HCT116 (cell line): Measurements from ENCODE around the gene UBE2Q2. TPM values are rescaled to one million over a fixed set of nuclear protein-coding genes. Genes with fewer than 3 reads are reported as not detected.

Experiments
- ATAC-seq: fragments of 200-7000 bp; cut with Tn5 transposase; 2 replicates; pipeline ENCODE4 v1.9.1; 2020; ENCODE audit warnings: mild to moderate bottlenecking, moderate library complexity
- BruUV-seq: library from RNA; stranded (reverse); fragments of 400-500 nt; replicated peaks from 2 replicates; lab custom pipeline; 2021; lab: Mats Ljungman, UMichigan
- CTCF ChIA-PET: fragments of 300-600 bp; sonication (Branson Sonifier 250); formaldehyde crosslinking; loops from one replicate; lab custom pipeline; 2021; ENCODE audit warnings: antibody characterized with exemption; lab: Charles Lee
- POLR2A ChIA-PET: fragments of 300-600, 350-600 bp; sonication (Branson Sonifier 250); formaldehyde crosslinking; loops from one replicate; lab custom pipeline; 2021; ENCODE audit warnings: antibody characterized with exemption; lab: Charles Lee
- RAD21 ChIA-PET, 2 experiments: fragments of 300-600 bp; sonication (Branson Sonifier 250); formaldehyde crosslinking; loops; one replicate each; lab custom pipeline; 2023; ENCODE audit warnings: low total read pairs in 2 of 2; ENCODE audit not compliant: uncharacterized antibody in 2 of 2, unreplicated experiment in 2 of 2, low non-redundant PET in 1 of 2; lab: Charles Lee
- DNase-seq: peaks from one replicate; pipeline ENCODE4 v3.0.0-alpha.2; 2010; ENCODE audit warnings: low read depth, low spot score
- H2AFZ ChIP-seq: fragments of 200-600 bp; shearing (Covaris generic), sonication (generic); 2 replicates; pipeline ENCODE4 v1.6.1; 2017; ENCODE audit warnings: low read depth, mixed run types, mixed read lengths, antibody characterized with exemption, low read length; ENCODE audit not compliant: poor library complexity, severe bottlenecking
- H3K27ac ChIP-seq: 2 replicates; pipeline ENCODE4 v1.5.1; 2012; ENCODE audit warnings: low read depth, low read length
- H3K27me3 ChIP-seq: fragments of 200-600 bp; sonication (generic); 2 replicates; pipeline ENCODE4 v1.6.1; 2016; ENCODE audit warnings: mixed run types, low read length, mixed read lengths; ENCODE audit not compliant: insufficient read depth
- H3K36me3 ChIP-seq, 2 experiments: fragments of 200-500 bp in 1 of 2; fragments of 200-600 bp in 1 of 2; sonication (Bioruptor generic) in 1 of 2; sonication (generic) in 1 of 2; 2 replicates each; pipeline versions ENCODE4 v1.5.1 to v1.6.1; 2014 to 2016; ENCODE audit warnings: low read length in 2 of 2, inconsistent platforms in 1 of 2, mixed read lengths in 1 of 2, mixed run types in 1 of 2; ENCODE audit not compliant: insufficient read depth in 2 of 2, control insufficient read depth in 1 of 2
- H3K4me1 ChIP-seq, 2 experiments: fragments of 200-600 bp in 1 of 2; sonication (generic) in 1 of 2; 2 replicates each; pipeline versions ENCODE4 v1.5.1 to v1.6.1; 2012 to 2017; ENCODE audit warnings: low read length in 2 of 2, inconsistent platforms in 1 of 2, mild to moderate bottlenecking in 1 of 2, mixed read lengths in 1 of 2, mixed run types in 1 of 2, moderate library complexity in 1 of 2; ENCODE audit not compliant: insufficient read depth in 2 of 2, control insufficient read depth in 1 of 2
- H3K4me2 ChIP-seq: fragments of 200-600 bp; sonication (generic); 2 replicates; pipeline ENCODE4 v1.6.1; 2017; ENCODE audit warnings: mixed run types, low read length, mixed read lengths
- H3K4me3 ChIP-seq, 2 experiments: fragments of 200-600 bp in 1 of 2; sonication (generic) in 1 of 2; replicated peaks in 1 of 2; 2 replicates each; pipeline ENCODE4 v1.5.1; 2011 to 2016; ENCODE audit warnings: low read length in 2 of 2, control low read depth in 1 of 2, low read depth in 1 of 2, mild to moderate bottlenecking in 1 of 2, mixed read lengths in 1 of 2, mixed run types in 1 of 2
- H3K79me2 ChIP-seq: fragments of 200-600 bp; sonication (generic); 2 replicates; pipeline ENCODE4 v1.6.1; 2017; ENCODE audit warnings: mild to moderate bottlenecking, mixed run types, low read length, moderate library complexity, mixed read lengths; ENCODE audit not compliant: insufficient read depth
- H3K9ac ChIP-seq: fragments of 200-600 bp; sonication (generic); 2 replicates; pipeline ENCODE4 v1.6.1; 2016; ENCODE audit warnings: low read length, mixed read lengths
- H3K9me2 ChIP-seq: fragments of 200-600 bp; sonication (generic), shearing (Covaris generic); 2 replicates; pipeline ENCODE4 v1.6.1; 2017; ENCODE audit warnings: mixed run types, mild to moderate bottlenecking, moderate library complexity; ENCODE audit not compliant: insufficient read depth
- H3K9me3 ChIP-seq, 2 experiments: fragments of 200-500 bp in 1 of 2; fragments of 200-600 bp in 1 of 2; sonication (Bioruptor generic) in 1 of 2; sonication (generic) in 1 of 2; 2 replicates each; pipeline ENCODE4 v1.6.1; 2014 to 2017; ENCODE audit warnings: low read length in 2 of 2, mixed read lengths in 2 of 2, inconsistent platforms in 1 of 2, low read depth in 1 of 2, mild to moderate bottlenecking in 1 of 2, mixed run types in 1 of 2, moderate library complexity in 1 of 2; ENCODE audit not compliant: control insufficient read depth in 1 of 2, insufficient read depth in 1 of 2
- H4K20me1 ChIP-seq: fragments of 200-600 bp; sonication (generic), shearing (Covaris generic); 2 replicates; pipeline ENCODE4 v1.6.1; 2017; ENCODE audit warnings: mixed run types, mild to moderate bottlenecking, moderate library complexity; ENCODE audit not compliant: insufficient read depth
- ATF3 ChIP-seq: IDR thresholded peaks from 2 replicates; pipeline ENCODE4 v1.6.1; 2012
- EGR1 ChIP-seq: IDR thresholded peaks from 2 replicates; pipeline ENCODE4 v1.6.1; 2012; ENCODE audit warnings: low read depth
- EZH2 ChIP-seq: fragments of 200-600 bp; sonication (generic); IDR thresholded peaks from 2 replicates; pipeline ENCODE4 v1.6.1; 2017; ENCODE audit warnings: antibody characterized with exemption, mixed run types
- FOSL1 ChIP-seq: IDR thresholded peaks from 2 replicates; pipeline ENCODE4 v1.6.1; 2012; ENCODE audit warnings: low read depth
- JUND ChIP-seq: IDR thresholded peaks from 2 replicates; pipeline ENCODE4 v1.6.1; 2012
- SRF ChIP-seq: IDR thresholded peaks from 2 replicates; pipeline ENCODE4 v1.6.1; 2012; ENCODE audit warnings: low read depth
- TCF7L2 ChIP-seq: IDR thresholded peaks from 2 replicates; pipeline ENCODE4 v1.7.0; 2011; ENCODE audit warnings: borderline replicate concordance, inconsistent platforms; ENCODE audit not compliant: insufficient read depth, insufficient read length; ENCODE audit errors: extremely low read depth
- ZFX ChIP-seq: fragments of 450-650 bp; IDR thresholded peaks from 2 replicates; pipeline ENCODE4 v1.6.1; 2017
- ZNF274 ChIP-seq: fragments of 200-500 bp; sonication (Bioruptor generic); IDR thresholded peaks from 2 replicates; pipeline ENCODE4 v1.6.1; 2014; ENCODE audit warnings: mild to moderate bottlenecking, low read depth, low read length, inconsistent platforms
- intact Hi-C: fragments of 100-400 bp; cut with micrococcal nuclease; formaldehyde crosslinking; loops from 2 replicates; pipeline ENCODE4 v1.10.0; 2022
- total RNA-seq: library from RNA; stranded (reverse); gene quantifications from one replicate; pipeline ENCODE4 v1.2.1, GENCODE V29; 2021; ENCODE audit not compliant: unreplicated experiment
- TF ChIP-seq, protein P1 (sequence below): IDR thresholded peaks from 2 replicates; pipeline ENCODE4 v1.6.1; 2011; ENCODE audit warnings: mild to moderate bottlenecking, low read length, moderate library complexity; ENCODE audit not compliant: insufficient replicate concordance; ENCODE audit errors: extremely low read depth
- TF ChIP-seq, protein P2 (sequence below): IDR thresholded peaks from 2 replicates; pipeline ENCODE4 v1.6.1; 2012; ENCODE audit warnings: low read depth

Gene UBE2Q2
- total RNA-seq, 1 experiment from 2014 or later: 12.3 TPM

- Histone ChIP-seq H4K20me1 (peaks cover 8% of the 10 kb centered on the region; the same call in 1 of the 2 replicates), H2AFZ (no peak overlapping the region), H3K79me2 (peaks cover 80% of the 10 kb centered on the region), H3K4me3 (no peak overlapping the region), H3K4me2 (no peak overlapping the region), H3K27me3 (no peaks in the 10 kb centered on the region), H3K9ac (no peak overlapping the region), H3K27ac (no peak overlapping the region), H3K9me3 (no peaks in the 10 kb centered on the region), H3K9me2 (no peaks in the 10 kb centered on the region), H3K4me1 (no peaks in the 10 kb centered on the region), H3K36me3 (peaks cover 2 to 5% of the 10 kb centered on the region in 2 experiments; a peak in 2 of 4 replicates)
- ChIA-PET CTCF (interaction anchor here (0.9 to 1.7 kb wide), 3 partner anchors 115 to 214 kb away, joined by 3 to 6 read pairs (median 4); no protein-coding TSS in a partner anchor), RAD21 (no interaction called here), POLR2A (no interaction called here)
- TF ChIP-seq EZH2: no peak
- TF ChIP-seq ZNF274: no peak
- no peak for TF ChIP-seq EGR1
- TF ChIP-seq FOSL1: no peak
- TF ChIP-seq, protein P1, sequence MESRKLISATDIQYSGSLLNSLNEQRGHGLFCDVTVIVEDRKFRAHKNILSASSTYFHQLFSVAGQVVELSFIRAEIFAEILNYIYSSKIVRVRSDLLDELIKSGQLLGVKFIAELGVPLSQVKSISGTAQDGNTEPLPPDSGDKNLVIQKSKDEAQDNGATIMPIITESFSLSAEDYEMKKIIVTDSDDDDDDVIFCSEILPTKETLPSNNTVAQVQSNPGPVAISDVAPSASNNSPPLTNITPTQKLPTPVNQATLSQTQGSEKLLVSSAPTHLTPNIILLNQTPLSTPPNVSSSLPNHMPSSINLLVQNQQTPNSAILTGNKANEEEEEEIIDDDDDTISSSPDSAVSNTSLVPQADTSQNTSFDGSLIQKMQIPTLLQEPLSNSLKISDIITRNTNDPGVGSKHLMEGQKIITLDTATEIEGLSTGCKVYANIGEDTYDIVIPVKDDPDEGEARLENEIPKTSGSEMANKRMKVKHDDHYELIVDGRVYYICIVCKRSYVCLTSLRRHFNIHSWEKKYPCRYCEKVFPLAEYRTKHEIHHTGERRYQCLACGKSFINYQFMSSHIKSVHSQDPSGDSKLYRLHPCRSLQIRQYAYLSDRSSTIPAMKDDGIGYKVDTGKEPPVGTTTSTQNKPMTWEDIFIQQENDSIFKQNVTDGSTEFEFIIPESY: no peak
- TF ChIP-seq TCF7L2: no peak
- TF ChIP-seq SRF: no peak
- TF ChIP-seq, protein P2, sequence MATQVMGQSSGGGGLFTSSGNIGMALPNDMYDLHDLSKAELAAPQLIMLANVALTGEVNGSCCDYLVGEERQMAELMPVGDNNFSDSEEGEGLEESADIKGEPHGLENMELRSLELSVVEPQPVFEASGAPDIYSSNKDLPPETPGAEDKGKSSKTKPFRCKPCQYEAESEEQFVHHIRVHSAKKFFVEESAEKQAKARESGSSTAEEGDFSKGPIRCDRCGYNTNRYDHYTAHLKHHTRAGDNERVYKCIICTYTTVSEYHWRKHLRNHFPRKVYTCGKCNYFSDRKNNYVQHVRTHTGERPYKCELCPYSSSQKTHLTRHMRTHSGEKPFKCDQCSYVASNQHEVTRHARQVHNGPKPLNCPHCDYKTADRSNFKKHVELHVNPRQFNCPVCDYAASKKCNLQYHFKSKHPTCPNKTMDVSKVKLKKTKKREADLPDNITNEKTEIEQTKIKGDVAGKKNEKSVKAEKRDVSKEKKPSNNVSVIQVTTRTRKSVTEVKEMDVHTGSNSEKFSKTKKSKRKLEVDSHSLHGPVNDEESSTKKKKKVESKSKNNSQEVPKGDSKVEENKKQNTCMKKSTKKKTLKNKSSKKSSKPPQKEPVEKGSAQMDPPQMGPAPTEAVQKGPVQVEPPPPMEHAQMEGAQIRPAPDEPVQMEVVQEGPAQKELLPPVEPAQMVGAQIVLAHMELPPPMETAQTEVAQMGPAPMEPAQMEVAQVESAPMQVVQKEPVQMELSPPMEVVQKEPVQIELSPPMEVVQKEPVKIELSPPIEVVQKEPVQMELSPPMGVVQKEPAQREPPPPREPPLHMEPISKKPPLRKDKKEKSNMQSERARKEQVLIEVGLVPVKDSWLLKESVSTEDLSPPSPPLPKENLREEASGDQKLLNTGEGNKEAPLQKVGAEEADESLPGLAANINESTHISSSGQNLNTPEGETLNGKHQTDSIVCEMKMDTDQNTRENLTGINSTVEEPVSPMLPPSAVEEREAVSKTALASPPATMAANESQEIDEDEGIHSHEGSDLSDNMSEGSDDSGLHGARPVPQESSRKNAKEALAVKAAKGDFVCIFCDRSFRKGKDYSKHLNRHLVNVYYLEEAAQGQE: no peak
- TF ChIP-seq ZFX: no peak
- TF ChIP-seq ATF3: no peak
- TF ChIP-seq JUND: no peak
- no TSS peak for BruUV-seq
- intact Hi-C loops: loop anchor here (5.0 kb wide), 1 partner anchor 192 kb away; no protein-coding TSS in a partner anchor
- ATAC-seq (no peak), DNase-seq (no peak)
These were observed 81.3 kb downstream of the UBE2Q2 start for GRCh38 chr15:75924576-75924975.
